ENCODE data around the gene RBBP5. TPM values are rescaled to one million over a fixed set of nuclear protein-coding genes. Genes with fewer than 3 reads are reported as not detected.

Gene RBBP5
- total RNA-seq, 1 experiment from 2014 or later, result 17.9 TPM

GRCh38 chr1:205046870-205047269, 74.9 kb downstream of the RBBP5 start:
- no TSS peak for BruUV-seq (replicated peaks)
- ChIA-PET CTCF (no interaction called here), POLR2A (ENCODE audit: unreplicated experiment) (no interaction called here)
- H4K20me1 ChIP-seq (ENCODE audit: insufficient read depth), result no peaks in the 10 kb centered on the region
- intact Hi-C loops (cut with micrococcal nuclease; ENCODE audit: unreplicated experiment), result no loop called here
- H3K27ac ChIP-seq, result no peak overlapping the region
- no peak overlapping the region for H3K4me3 ChIP-seq
- H3K9me3 ChIP-seq (ENCODE audit: insufficient read depth, low read depth), result no peaks in the 10 kb centered on the region
- no peak for DNase-seq
- no peaks in the 10 kb centered on the region for H3F3A ChIP-seq (ENCODE audit: insufficient read depth, low read depth)
- H3K9me2 ChIP-seq (ENCODE audit: insufficient read depth), result no peaks in the 10 kb centered on the region
- H3K4me1 ChIP-seq (replicated peaks; ENCODE audit: insufficient read depth), result no peaks in the 10 kb centered on the region
- no peak overlapping the region for H2AFZ ChIP-seq
- H3K4me2 ChIP-seq, result no peak overlapping the region
- TF ChIP-seq EZH2 (IDR thresholded peaks at IDR 0.05; ENCODE audit: low read depth) (no peak), CTCF (conservative IDR thresholded peaks at IDR 0.05) (no peak)
- peaks cover 98% of the 10 kb centered on the region for H3K27me3 ChIP-seq (ENCODE audit: insufficient read depth, low read depth)
- H3K36me3 ChIP-seq (ENCODE audit: low read depth), result no peaks in the 10 kb centered on the region
- H3K79me2 ChIP-seq (ENCODE audit: low read depth), result no peaks in the 10 kb centered on the region

GRCh38 chr1:205045146-205045545, 76.6 kb downstream of the RBBP5 start:
- Histone ChIP-seq H3K36me3 (ENCODE audit: low read depth) (no peaks in the 10 kb centered on the region), H3K4me1 (replicated peaks; ENCODE audit: insufficient read depth) (no peaks in the 10 kb centered on the region)
- CTCF ChIA-PET, result no interaction called here

GRCh38 chr1:205044741-205045140, 77.0 kb downstream of the RBBP5 start:
- H3F3A ChIP-seq (ENCODE audit: insufficient read depth, low read depth), result no peaks in the 10 kb centered on the region
- H2AFZ ChIP-seq, result no peak overlapping the region
- no peaks in the 10 kb centered on the region for H3K9me3 ChIP-seq (ENCODE audit: insufficient read depth, low read depth)
- no peaks in the 10 kb centered on the region for H3K36me3 ChIP-seq (ENCODE audit: low read depth)
- ChIA-PET POLR2A (ENCODE audit: unreplicated experiment) (no interaction called here), CTCF (no interaction called here)
- no peaks in the 10 kb centered on the region for H4K20me1 ChIP-seq (ENCODE audit: insufficient read depth)
- no peaks in the 10 kb centered on the region for H3K79me2 ChIP-seq (ENCODE audit: low read depth)
- H3K27ac ChIP-seq, result no peak overlapping the region
- DNase-seq, result no peak
- H3K4me1 ChIP-seq (replicated peaks; ENCODE audit: insufficient read depth), result no peaks in the 10 kb centered on the region
- TF ChIP-seq EZH2 (IDR thresholded peaks at IDR 0.05; ENCODE audit: low read depth), result no peak; the same call in 1 of the 2 replicates
- no peak for TF ChIP-seq CTCF (conservative IDR thresholded peaks at IDR 0.05)
- BruUV-seq (replicated peaks), result no TSS peak
- intact Hi-C loops (cut with micrococcal nuclease; ENCODE audit: unreplicated experiment), result no loop called here
- no peaks in the 10 kb centered on the region for H3K9me2 ChIP-seq (ENCODE audit: insufficient read depth)
- no peak overlapping the region for H3K4me3 ChIP-seq
- no peak overlapping the region for H3K4me2 ChIP-seq
- H3K27me3 ChIP-seq (ENCODE audit: insufficient read depth, low read depth), result peaks cover 98% of the 10 kb centered on the region

More at GRCh38 chr1:205045146-205045545, 76.6 kb downstream of the RBBP5 start:
- POLR2A ChIA-PET (ENCODE audit: unreplicated experiment), result no interaction called here
- no peak for TF ChIP-seq CTCF (conservative IDR thresholded peaks at IDR 0.05)
- TF ChIP-seq EZH2 (IDR thresholded peaks at IDR 0.05; ENCODE audit: low read depth), result no peak; the same call in 1 of the 2 replicates
- H3K9me3 ChIP-seq (ENCODE audit: insufficient read depth, low read depth), result no peaks in the 10 kb centered on the region
- no peak for DNase-seq
- H3K4me3 ChIP-seq, result no peak overlapping the region
- BruUV-seq (replicated peaks), result no TSS peak
- H3K79me2 ChIP-seq (ENCODE audit: low read depth), result no peaks in the 10 kb centered on the region
- no peaks in the 10 kb centered on the region for H3K9me2 ChIP-seq (ENCODE audit: insufficient read depth)
- no peak overlapping the region for H3K27ac ChIP-seq
- H3K27me3 ChIP-seq (ENCODE audit: insufficient read depth, low read depth), result peaks cover 98% of the 10 kb centered on the region
- H3F3A ChIP-seq (ENCODE audit: insufficient read depth, low read depth), result no peaks in the 10 kb centered on the region
- no peak overlapping the region for H3K4me2 ChIP-seq
- intact Hi-C loops (cut with micrococcal nuclease; ENCODE audit: unreplicated experiment), result no loop called here
- H2AFZ ChIP-seq, result no peak overlapping the region
- H4K20me1 ChIP-seq (ENCODE audit: insufficient read depth), result no peaks in the 10 kb centered on the region
